HepG2 (cell line): ENCODE results near the gene CYP2W1. TPM values are rescaled to one million over a fixed set of nuclear protein-coding genes. Genes with fewer than 3 reads are reported as not detected.

Experiments
- CBX1 ChIP-seq: IDR thresholded peaks from one replicate; pipeline ENCODE4 v1.6.1; 2016; ENCODE audit warnings: antibody characterized with exemption, low read depth
- CENPT ChIP-seq: sonication (generic); formaldehyde crosslinking; IDR thresholded peaks from 2 replicates; pipeline ENCODE4 v1.8.0; 2022; ENCODE audit warnings: low read depth, mild to moderate bottlenecking, moderate library complexity, missing genetic modification reagents
- ISL2 ChIP-seq: sonication (generic); formaldehyde crosslinking; IDR thresholded peaks from 2 replicates; pipeline ENCODE4 v1.5.0; 2020; ENCODE audit warnings: missing genetic modification reagents
- KDM3A ChIP-seq: IDR thresholded peaks from 2 replicates; pipeline ENCODE4 v1.6.1; 2018; ENCODE audit warnings: low read depth, missing compliant biosample characterization
- MLLT10 ChIP-seq: sonication (generic); formaldehyde crosslinking; IDR thresholded peaks from 2 replicates; pipeline ENCODE4 v1.4.0; 2020; ENCODE audit warnings: missing genetic modification reagents
- MTA1 ChIP-seq: sonication (generic); formaldehyde crosslinking; IDR thresholded peaks from 2 replicates; pipeline ENCODE4 v1.4.0; 2020; ENCODE audit warnings: missing genetic modification reagents, mild to moderate bottlenecking, borderline replicate concordance
- MXD4 ChIP-seq: IDR thresholded peaks from 2 replicates; pipeline ENCODE4 v1.6.1; 2016; ENCODE audit warnings: mild to moderate bottlenecking, missing biosample characterization, missing genetic modification reagents
- NFIC ChIP-seq: IDR thresholded peaks from 2 replicates; pipeline ENCODE4 v1.6.1; 2012; ENCODE audit warnings: mild to moderate bottlenecking, low read length, inconsistent platforms
- NFKB2 ChIP-seq: sonication (generic); formaldehyde crosslinking; IDR thresholded peaks from 2 replicates; pipeline ENCODE4 v1.4.0; 2020; ENCODE audit warnings: missing genetic modification reagents, borderline replicate concordance
- NR1H2 ChIP-seq: sonication (generic); formaldehyde crosslinking; IDR thresholded peaks from 2 replicates; pipeline ENCODE4 v1.8.1; 2022; ENCODE audit warnings: low read depth, missing genetic modification reagents, borderline replicate concordance
- SMYD3 ChIP-seq: sonication (generic); formaldehyde crosslinking; IDR thresholded peaks from 2 replicates; pipeline ENCODE4 v1.8.1; 2023; ENCODE audit warnings: mild to moderate bottlenecking, missing genetic modification reagents
- TAF1 ChIP-seq: sonication (generic); formaldehyde crosslinking; IDR thresholded peaks from 2 replicates; pipeline ENCODE4 v1.4.0; 2020; ENCODE audit warnings: missing genetic modification reagents
- TBP ChIP-seq: sonication (generic); formaldehyde crosslinking; IDR thresholded peaks from 2 replicates; pipeline ENCODE4 v1.5.0; 2020; ENCODE audit warnings: missing genetic modification reagents
- U2AF1 ChIP-seq: fragments of 200-400 bp; formaldehyde crosslinking; optimal IDR thresholded peaks from 2 replicates; pipeline ENCODE3; 2017; ENCODE audit warnings: mild to moderate bottlenecking, low read depth, low read length
- ZFP41 ChIP-seq: sonication (generic); formaldehyde crosslinking; IDR thresholded peaks from 2 replicates; pipeline ENCODE4 v1.4.0; 2020; ENCODE audit warnings: mild to moderate bottlenecking, missing genetic modification reagents, borderline replicate concordance
- ZNF12 ChIP-seq: sonication (generic); formaldehyde crosslinking; IDR thresholded peaks from 2 replicates; pipeline ENCODE4 v1.5.0; 2020; ENCODE audit warnings: missing genetic modification reagents
- ZNF317 ChIP-seq: sonication (generic); formaldehyde crosslinking; IDR thresholded peaks from 2 replicates; pipeline ENCODE4 v1.5.0; 2020; ENCODE audit warnings: mild to moderate bottlenecking, missing genetic modification reagents
- ZNF510 ChIP-seq: sonication (generic); formaldehyde crosslinking; IDR thresholded peaks from 2 replicates; pipeline ENCODE4 v1.4.0; 2020; ENCODE audit warnings: low read depth, mild to moderate bottlenecking, missing genetic modification reagents
- ZNF773 ChIP-seq: sonication (generic); formaldehyde crosslinking; IDR thresholded peaks from 2 replicates; pipeline ENCODE4 v1.4.0; 2020; ENCODE audit warnings: missing genetic modification reagents, borderline replicate concordance
- ZNF777 ChIP-seq: sonication (generic); formaldehyde crosslinking; IDR thresholded peaks from 2 replicates; pipeline ENCODE4 v1.4.0; 2020; ENCODE audit warnings: missing genetic modification reagents
- polyA plus RNA-seq, 8 experiments: library from polyadenylated mRNA; depleted of rRNA in 3 of 8; stranded (reverse) in 7 of 8; unstranded in 1 of 8; fragments of >200 nt; fragmentation: Illumina TruSeq in 4 of 8; extraction: Trizol in 4 of 8; gene quantifications; 2 replicates each; pipeline versions ENCODE4 v1.2.1 to v1.2.3, GENCODE V29; 2011 to 2016; ENCODE audit warnings: low read depth in 4 of 8, missing spikeins in 1 of 8, mixed read lengths in 1 of 8; ENCODE audit not compliant: insufficient read depth in 1 of 8
- total RNA-seq, 5 experiments: library from RNA; depleted of rRNA; stranded (reverse); fragments of >200 nt; fragmentation: Illumina TruSeq; extraction: Trizol; gene quantifications; 2 replicates each; pipeline ENCODE4 v1.2.3, GENCODE V29; 2016; ENCODE audit warnings: low read depth in 1 of 5
- TF ChIP-seq, protein P1 (sequence below): sonication (generic); formaldehyde crosslinking; IDR thresholded peaks from 2 replicates; pipeline ENCODE4 v1.4.0; 2020; ENCODE audit warnings: missing genetic modification reagents; ENCODE audit errors: not compliant biosample characterization
- TF ChIP-seq, protein P2 (sequence below): sonication (generic); formaldehyde crosslinking; IDR thresholded peaks from 2 replicates; pipeline ENCODE4 v1.9.0; 2021; ENCODE audit warnings: missing genetic modification reagents, mild to moderate bottlenecking, borderline replicate concordance
- TF ChIP-seq, protein P3 (sequence below): sonication (generic); formaldehyde crosslinking; IDR thresholded peaks from 2 replicates; pipeline ENCODE4; 2020; ENCODE audit warnings: missing genetic modification reagents, mild to moderate bottlenecking, borderline replicate concordance

CYP2W1 gene
- total and polyA plus RNA-seq, 2 of the 13 experiments (the other 11 are each of a cell fraction or from before 2014, with no cell fraction given): 19.5 to 31.7 TPM

DNA sequence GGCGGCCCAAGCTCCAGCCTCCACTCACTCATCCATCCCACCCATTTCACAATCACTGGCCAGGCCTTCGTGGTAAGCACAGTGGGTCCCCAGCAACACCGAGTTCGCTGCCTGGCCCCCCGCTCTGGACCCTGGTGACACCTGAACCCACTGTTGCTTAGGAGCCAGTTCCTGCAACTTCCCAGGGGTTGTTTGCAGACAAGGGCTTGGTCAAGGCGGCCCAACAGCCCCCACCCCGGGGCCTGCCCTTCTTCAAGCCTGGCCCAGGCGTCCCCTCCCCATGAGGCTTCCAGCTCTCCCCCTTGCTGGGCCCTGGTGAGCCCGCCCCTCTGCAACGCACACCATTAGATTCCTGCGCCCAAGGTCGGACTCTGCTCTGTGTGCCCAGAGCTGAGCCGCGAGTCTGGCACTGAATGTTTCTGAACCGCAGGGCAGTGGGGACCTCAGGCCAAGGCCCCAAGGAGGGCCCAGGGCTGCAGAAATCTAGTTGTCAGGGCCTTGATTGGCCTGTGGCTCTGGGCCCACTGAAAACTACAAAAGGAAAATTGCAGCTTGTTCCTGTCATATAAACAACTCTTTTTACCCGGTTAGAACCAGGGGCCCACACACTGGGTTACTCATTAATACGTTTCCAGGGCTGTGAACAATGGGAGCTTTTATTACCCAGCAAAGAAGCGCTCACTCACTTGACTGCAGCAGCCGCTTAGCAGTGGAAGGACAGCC is 5.5 kb upstream of the CYP2W1 start (continued):
- no peak for TF ChIP-seq U2AF1
- peak; percentile 79; the same call in 1 of the 2 replicates for TF ChIP-seq NFKB2 (CRISPR knock-in tag)
- TF ChIP-seq CBX1: no peak
- peak; percentile 27; the same call in 1 of the 2 replicates for TF ChIP-seq ZNF12 (CRISPR knock-in tag)
- TF ChIP-seq ZNF317 (CRISPR knock-in tag): peak; percentile 66; the same call in 1 of the 2 replicates
- TF ChIP-seq, protein P1, sequence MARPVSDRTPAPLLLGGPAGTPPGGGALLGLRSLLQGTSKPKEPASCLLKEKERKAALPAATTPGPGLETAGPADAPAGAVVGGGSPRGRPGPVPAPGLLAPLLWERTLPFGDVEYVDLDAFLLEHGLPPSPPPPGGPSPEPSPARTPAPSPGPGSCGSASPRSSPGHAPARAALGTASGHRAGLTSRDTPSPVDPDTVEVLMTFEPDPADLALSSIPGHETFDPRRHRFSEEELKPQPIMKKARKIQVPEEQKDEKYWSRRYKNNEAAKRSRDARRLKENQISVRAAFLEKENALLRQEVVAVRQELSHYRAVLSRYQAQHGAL (CRISPR knock-in tag): no peak
- no peak for TF ChIP-seq NFIC
- TF ChIP-seq SMYD3 (CRISPR knock-in tag): peak; percentile 72; the same call in 1 of the 2 replicates
- TF ChIP-seq ZNF777: 0 out of 2 replicates have a peak, but pooled peaks have one; percentile 50
- TF ChIP-seq KDM3A (CRISPR knock-in tag): no peak; the same call in 1 of the 2 replicates
- TF ChIP-seq, protein P2, sequence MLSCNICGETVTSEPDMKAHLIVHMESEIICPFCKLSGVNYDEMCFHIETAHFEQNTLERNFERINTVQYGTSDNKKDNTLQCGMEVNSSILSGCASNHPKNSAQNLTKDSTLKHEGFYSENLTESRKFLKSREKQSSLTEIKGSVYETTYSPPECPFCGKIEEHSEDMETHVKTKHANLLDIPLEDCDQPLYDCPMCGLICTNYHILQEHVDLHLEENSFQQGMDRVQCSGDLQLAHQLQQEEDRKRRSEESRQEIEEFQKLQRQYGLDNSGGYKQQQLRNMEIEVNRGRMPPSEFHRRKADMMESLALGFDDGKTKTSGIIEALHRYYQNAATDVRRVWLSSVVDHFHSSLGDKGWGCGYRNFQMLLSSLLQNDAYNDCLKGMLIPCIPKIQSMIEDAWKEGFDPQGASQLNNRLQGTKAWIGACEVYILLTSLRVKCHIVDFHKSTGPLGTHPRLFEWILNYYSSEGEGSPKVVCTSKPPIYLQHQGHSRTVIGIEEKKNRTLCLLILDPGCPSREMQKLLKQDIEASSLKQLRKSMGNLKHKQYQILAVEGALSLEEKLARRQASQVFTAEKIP: no peak
- no peak for TF ChIP-seq TBP (CRISPR knock-in tag)
- TF ChIP-seq MXD4 (CRISPR knock-in tag): peak; percentile 34; the same call in 1 of the 2 replicates
- no peak for TF ChIP-seq NR1H2
- peak; percentile 69; the same call in 1 of the 2 replicates for TF ChIP-seq TAF1 (CRISPR knock-in tag)
- TF ChIP-seq MTA1: peak; percentile 86; the same call in 1 of the 2 replicates
- TF ChIP-seq ZNF510: 0 out of 2 replicates have a peak, but pooled peaks have one; percentile 2
- peak; percentile 23; the same call in 1 of the 2 replicates for TF ChIP-seq ZNF773 (CRISPR knock-in tag)
- TF ChIP-seq, protein P3, sequence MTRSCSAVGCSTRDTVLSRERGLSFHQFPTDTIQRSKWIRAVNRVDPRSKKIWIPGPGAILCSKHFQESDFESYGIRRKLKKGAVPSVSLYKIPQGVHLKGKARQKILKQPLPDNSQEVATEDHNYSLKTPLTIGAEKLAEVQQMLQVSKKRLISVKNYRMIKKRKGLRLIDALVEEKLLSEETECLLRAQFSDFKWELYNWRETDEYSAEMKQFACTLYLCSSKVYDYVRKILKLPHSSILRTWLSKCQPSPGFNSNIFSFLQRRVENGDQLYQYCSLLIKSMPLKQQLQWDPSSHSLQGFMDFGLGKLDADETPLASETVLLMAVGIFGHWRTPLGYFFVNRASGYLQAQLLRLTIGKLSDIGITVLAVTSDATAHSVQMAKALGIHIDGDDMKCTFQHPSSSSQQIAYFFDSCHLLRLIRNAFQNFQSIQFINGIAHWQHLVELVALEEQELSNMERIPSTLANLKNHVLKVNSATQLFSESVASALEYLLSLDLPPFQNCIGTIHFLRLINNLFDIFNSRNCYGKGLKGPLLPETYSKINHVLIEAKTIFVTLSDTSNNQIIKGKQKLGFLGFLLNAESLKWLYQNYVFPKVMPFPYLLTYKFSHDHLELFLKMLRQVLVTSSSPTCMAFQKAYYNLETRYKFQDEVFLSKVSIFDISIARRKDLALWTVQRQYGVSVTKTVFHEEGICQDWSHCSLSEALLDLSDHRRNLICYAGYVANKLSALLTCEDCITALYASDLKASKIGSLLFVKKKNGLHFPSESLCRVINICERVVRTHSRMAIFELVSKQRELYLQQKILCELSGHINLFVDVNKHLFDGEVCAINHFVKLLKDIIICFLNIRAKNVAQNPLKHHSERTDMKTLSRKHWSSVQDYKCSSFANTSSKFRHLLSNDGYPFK (CRISPR knock-in tag): no peak
- no peak; the same call in 1 of the 2 replicates for TF ChIP-seq ZFP41 (CRISPR knock-in tag)
- no peak for TF ChIP-seq CENPT (CRISPR knock-in tag)
- TF ChIP-seq ISL2 (CRISPR knock-in tag): peak; percentile 89
- no peak for TF ChIP-seq MLLT10
